ENCODE results near the gene CWC27.
"Not testable (repeated sequence)": the region's sequence is repeated elsewhere in the genome, so short reads cannot be mapped to it uniquely, and the experiment has no call there.

Gene CWC27

DNA sequence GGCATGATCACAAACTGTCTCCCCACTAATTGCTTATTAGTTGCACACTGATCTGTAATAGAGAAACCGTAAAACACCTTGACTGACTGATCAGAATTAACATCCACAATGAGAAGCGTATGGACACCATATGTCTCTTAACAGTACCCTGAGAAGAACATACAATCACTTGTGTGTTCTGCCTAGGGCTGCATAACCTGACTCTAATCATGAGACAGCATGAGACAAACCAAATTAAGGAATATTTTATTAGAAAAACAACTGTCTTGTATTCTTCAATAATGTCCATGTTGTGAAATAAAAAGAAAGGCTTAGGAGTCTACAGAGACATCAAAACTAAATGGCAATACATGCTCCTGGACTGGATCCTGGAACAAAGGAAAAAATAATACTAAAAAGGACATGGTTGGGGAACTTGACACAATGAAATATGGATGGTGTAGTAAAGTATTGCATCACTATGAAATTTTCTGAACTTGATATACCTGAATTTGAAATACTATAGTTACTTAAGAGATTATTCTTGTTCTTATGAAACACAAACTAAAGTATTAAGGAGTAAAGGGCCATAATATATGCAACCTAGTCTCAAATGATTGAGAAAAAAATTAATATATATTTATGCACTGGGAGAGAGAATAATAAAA is 162.1 kb downstream of the CWC27 start:
- ATAC-seq (ENCODE audit: low read depth): no peak
- no peak overlapping the region for H3K4me3 ChIP-seq (ENCODE audit: severe bottlenecking)
- no peaks in the 10 kb centered on the region for H3K36me3 ChIP-seq (ENCODE audit: low read depth)
- no peak overlapping the region for H3K27ac ChIP-seq (ENCODE audit: poor library complexity, severe bottlenecking)
- DNase-seq (ENCODE audit: low spot score): no peak
- H3K27me3 ChIP-seq (ENCODE audit: insufficient read depth, poor library complexity, severe bottlenecking): no peaks in the 10 kb centered on the region
- TF ChIP-seq, protein P1, sequence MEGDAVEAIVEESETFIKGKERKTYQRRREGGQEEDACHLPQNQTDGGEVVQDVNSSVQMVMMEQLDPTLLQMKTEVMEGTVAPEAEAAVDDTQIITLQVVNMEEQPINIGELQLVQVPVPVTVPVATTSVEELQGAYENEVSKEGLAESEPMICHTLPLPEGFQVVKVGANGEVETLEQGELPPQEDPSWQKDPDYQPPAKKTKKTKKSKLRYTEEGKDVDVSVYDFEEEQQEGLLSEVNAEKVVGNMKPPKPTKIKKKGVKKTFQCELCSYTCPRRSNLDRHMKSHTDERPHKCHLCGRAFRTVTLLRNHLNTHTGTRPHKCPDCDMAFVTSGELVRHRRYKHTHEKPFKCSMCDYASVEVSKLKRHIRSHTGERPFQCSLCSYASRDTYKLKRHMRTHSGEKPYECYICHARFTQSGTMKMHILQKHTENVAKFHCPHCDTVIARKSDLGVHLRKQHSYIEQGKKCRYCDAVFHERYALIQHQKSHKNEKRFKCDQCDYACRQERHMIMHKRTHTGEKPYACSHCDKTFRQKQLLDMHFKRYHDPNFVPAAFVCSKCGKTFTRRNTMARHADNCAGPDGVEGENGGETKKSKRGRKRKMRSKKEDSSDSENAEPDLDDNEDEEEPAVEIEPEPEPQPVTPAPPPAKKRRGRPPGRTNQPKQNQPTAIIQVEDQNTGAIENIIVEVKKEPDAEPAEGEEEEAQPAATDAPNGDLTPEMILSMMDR (IDR thresholded peaks at IDR 0.05; ENCODE audit: poor library complexity, severe bottlenecking): no peak
- H3K9me3 ChIP-seq (ENCODE audit: severe bottlenecking): no peaks in the 10 kb centered on the region
- H3K4me1 ChIP-seq (ENCODE audit: insufficient read depth, poor library complexity, severe bottlenecking): no peaks in the 10 kb centered on the region

DNA sequence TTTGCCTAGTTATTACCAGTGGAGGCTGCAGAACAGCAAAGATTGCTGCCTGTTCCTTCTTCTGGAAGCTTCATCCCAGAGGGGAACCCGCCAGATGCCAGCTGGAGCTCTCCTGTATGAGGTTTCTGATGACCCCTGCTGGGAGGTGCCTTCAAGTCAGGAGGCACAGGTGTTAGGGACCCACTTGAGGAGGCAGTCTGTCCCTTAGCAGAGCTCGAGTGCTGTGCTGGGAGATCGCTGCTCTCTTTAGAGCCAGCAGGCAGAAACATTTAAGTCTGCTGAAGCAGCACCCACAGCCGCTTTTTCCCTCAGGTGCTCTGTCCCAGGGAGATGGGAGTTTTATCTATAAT is 170.7 kb downstream of the CWC27 start:
- peak; percentile 32 for ATAC-seq (ENCODE audit: low read depth)
- not testable (repeated sequence) for H3K27ac ChIP-seq (ENCODE audit: poor library complexity, severe bottlenecking); H3K9me3 ChIP-seq (ENCODE audit: severe bottlenecking); H3K36me3 ChIP-seq (ENCODE audit: low read depth); H3K4me3 ChIP-seq (ENCODE audit: severe bottlenecking); DNase-seq (ENCODE audit: low spot score); H3K4me1 ChIP-seq (ENCODE audit: insufficient read depth, poor library complexity, severe bottlenecking); H3K27me3 ChIP-seq (ENCODE audit: insufficient read depth, poor library complexity, severe bottlenecking)

DNA sequence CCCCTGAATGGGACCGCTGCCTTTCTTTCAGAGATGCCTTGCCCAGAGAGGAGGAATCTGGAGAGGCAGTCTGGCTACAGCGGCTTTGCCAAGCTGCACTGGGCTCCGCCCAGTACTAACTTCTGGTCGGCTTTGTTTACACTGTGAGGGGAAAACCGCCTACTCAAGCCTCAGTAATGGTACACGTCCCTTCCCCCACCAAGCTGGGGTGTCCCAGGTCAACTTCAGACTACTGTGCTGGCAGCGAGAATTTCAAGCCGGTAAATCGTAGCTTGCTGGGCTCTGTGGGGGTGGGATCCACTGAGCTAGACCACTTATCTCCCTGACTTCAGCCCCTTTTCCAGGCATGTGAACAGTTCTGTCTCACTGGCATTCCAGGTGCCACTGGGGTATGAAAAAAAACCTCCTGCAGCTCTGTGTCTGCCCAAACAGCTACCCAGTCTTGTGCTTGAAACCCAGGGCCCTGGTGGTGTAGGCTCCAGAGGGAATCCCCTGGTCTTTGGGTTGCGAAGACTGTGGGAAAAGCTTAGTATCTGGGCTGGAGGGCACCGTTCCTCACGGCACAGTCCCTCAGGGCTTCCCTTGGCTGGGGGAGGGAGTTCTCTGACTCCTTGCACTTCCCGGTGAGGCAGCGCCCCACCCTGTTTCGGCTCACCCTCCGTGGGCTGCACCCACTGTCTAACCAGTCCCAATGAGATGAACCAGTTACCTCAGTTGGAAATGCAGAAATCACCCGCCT is 171.2 kb downstream of the CWC27 start:
- ATAC-seq (ENCODE audit: low read depth) (peak; percentile 93), DNase-seq (ENCODE audit: low spot score) (no peak)
- peaks cover 5% of the 10 kb centered on the region for H3K4me1 ChIP-seq (ENCODE audit: insufficient read depth, poor library complexity, severe bottlenecking)
- peak overlapping the region; percentile 12 for H3K27ac ChIP-seq (ENCODE audit: poor library complexity, severe bottlenecking)
- no peaks in the 10 kb centered on the region for H3K36me3 ChIP-seq (ENCODE audit: low read depth)
- no peaks in the 10 kb centered on the region for H3K9me3 ChIP-seq (ENCODE audit: severe bottlenecking)
- H3K27me3 ChIP-seq (ENCODE audit: insufficient read depth, poor library complexity, severe bottlenecking): no peaks in the 10 kb centered on the region
- H3K4me3 ChIP-seq (ENCODE audit: severe bottlenecking): no peak overlapping the region
- TF ChIP-seq, protein P1 (IDR thresholded peaks at IDR 0.05; ENCODE audit: poor library complexity, severe bottlenecking): no peak

DNA sequence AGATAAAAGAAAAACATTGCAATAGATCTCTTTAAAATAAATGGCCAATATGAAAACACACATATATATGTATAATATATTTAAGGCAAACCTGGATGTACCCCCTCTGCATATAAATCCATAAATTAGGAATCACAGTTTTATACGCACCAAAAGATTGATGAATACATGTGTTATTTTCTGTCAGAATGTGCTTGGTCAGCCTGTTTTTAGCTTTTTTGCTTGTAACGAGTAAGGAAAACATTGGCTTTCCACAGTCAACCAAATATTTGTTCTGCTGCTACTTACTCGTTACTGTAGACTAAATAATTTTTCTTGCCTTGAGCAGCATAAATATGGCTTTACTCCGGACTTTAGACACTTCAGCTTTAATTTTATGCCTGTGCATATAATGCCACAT is 173.7 kb downstream of the CWC27 start:
- ATAC-seq (ENCODE audit: low read depth): no peak
- no peaks in the 10 kb centered on the region for H3K27me3 ChIP-seq (ENCODE audit: insufficient read depth, poor library complexity, severe bottlenecking)
- no peak overlapping the region for H3K27ac ChIP-seq (ENCODE audit: poor library complexity, severe bottlenecking)
- no peaks in the 10 kb centered on the region for H3K36me3 ChIP-seq (ENCODE audit: low read depth)
- DNase-seq (ENCODE audit: low spot score): no peak
- no peak overlapping the region for H3K4me3 ChIP-seq (ENCODE audit: severe bottlenecking)
- H3K9me3 ChIP-seq (ENCODE audit: severe bottlenecking): no peaks in the 10 kb centered on the region
- peaks cover 5% of the 10 kb centered on the region for H3K4me1 ChIP-seq (ENCODE audit: insufficient read depth, poor library complexity, severe bottlenecking)
- TF ChIP-seq, protein P1 (IDR thresholded peaks at IDR 0.05; ENCODE audit: poor library complexity, severe bottlenecking): no peak

DNA sequence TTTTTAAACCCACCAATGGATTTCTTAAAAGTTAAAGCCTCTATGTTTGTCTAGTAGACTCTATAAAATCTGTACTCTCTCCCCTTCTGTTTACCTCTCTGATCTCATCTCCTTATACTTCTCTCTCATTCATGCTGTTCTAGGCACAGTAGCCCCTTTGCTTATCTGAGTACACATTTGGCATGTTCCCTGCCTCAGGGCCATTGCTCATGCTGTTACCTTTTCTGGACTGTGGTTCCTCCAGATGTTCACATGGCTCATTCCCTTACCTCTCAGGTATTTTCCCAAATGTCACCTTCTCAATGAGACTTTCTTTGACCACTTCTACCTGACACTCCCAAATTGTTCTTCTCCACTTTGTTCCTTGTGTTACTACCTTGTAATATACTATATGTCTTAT is 176.1 kb downstream of the CWC27 start:
- Histone ChIP-seq H3K9me3 (ENCODE audit: severe bottlenecking) (no peaks in the 10 kb centered on the region), H3K4me1 (ENCODE audit: insufficient read depth, poor library complexity, severe bottlenecking) (peaks cover 4% of the 10 kb centered on the region), H3K27ac (ENCODE audit: poor library complexity, severe bottlenecking) (no peak overlapping the region), H3K4me3 (ENCODE audit: severe bottlenecking) (no peak overlapping the region), H3K36me3 (ENCODE audit: low read depth) (no peaks in the 10 kb centered on the region; the same call in 1 of the 2 replicates), H3K27me3 (ENCODE audit: insufficient read depth, poor library complexity, severe bottlenecking) (no peaks in the 10 kb centered on the region)
- TF ChIP-seq, protein P1 (IDR thresholded peaks at IDR 0.05; ENCODE audit: poor library complexity, severe bottlenecking): no peak
- DNase-seq (ENCODE audit: low spot score) (no peak), ATAC-seq (ENCODE audit: low read depth) (no peak)
